Measurements from ENCODE around the gene ANXA1. TPM values are rescaled to one million over a fixed set of nuclear protein-coding genes. Genes with fewer than 3 reads are reported as not detected.
"Not testable (repeated sequence)": the region's sequence is repeated elsewhere in the genome, so short reads cannot be mapped to it uniquely, and the experiment has no call there.

ANXA1 gene
- 9.4 and 15.9 TPM in 2 replicates for total RNA-seq (2014; rRNA removed; shearing (Covaris generic))

DNA sequence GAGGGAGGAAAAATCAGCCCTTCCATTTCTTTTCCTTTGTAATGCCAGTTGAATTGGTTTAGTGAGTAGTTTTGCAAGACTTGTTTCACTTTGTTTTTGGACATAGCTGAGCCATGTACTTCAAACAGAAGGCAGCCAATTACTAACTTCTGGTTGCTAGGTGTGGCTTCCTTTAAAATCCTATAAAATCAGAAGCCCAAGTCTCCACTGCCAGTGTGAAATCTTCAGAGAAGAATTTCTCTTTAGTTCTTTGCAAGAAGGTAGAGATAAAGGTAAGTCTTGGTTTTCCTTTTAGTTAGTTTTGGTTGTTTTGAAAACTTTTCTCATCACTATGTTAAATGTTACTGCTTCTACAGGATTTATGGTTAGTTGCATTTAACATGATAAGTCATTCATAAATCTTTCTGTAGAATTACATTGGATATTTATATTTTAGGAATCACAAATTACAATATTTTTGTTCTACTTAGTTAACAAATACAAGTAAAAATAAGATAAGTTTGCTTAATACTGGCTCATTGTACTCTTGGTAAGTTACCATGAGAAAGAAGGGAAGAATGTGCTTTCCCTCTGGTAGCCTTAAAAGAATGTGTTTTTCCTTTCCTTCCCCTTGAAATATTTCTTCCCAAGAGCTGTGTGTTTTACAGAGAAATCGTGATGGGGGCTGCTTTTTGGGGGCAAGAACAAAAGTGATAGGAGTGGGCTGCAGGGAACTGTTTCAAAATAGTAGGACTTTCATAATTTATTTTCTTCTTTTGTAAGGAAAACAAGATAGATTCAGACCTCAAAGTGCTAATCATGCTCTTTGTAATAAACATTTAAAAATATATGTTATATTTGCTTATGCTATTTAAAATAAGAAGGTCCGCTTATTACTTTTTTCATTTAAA is at the start of gene ANXA1:
Gene ANXA1 (plus strand): TSS at position 213 of the 890 bp plus-strand sequence. CDS start 6,671 bp downstream, outside the sequence.
- in situ Hi-C loops (cut with HindIII; ENCODE audit: low sequenced_read_pairs), result no loop called here
- DNase-seq (ENCODE audit: low spot score), result no peak

- in situ Hi-C loops (cut with HindIII; ENCODE audit: low sequenced_read_pairs), result no loop called here
Observed at GRCh38 chr9:73104342-73104741, 47.3 kb upstream of the ANXA1 start.

DNA sequence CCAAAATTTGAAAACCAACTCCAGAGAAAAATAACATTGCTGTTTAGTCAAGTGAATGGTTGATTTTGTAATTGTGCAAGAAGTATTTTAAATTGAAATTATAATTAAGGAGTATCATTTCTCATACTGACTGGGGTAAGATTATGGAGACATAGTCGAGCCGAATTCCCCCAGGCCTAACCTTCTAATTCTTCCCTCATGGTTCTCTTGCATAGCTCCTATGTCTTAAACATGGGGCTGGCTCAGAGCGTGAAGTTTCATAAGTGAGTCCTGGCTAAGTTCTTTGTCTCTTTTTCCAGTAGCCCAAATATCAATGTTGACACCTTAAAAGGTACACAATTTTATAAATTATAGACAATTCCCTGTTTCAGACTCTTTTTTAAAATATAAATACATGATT is 46.7 kb upstream of the ANXA1 start:
- in situ Hi-C loops (cut with HindIII; ENCODE audit: low sequenced_read_pairs), result no loop called here
- no peak for DNase-seq (ENCODE audit: low spot score)

More at GRCh38 chr9:73104342-73104741, 47.3 kb upstream of the ANXA1 start:
- no peak for DNase-seq (ENCODE audit: low spot score)

DNA sequence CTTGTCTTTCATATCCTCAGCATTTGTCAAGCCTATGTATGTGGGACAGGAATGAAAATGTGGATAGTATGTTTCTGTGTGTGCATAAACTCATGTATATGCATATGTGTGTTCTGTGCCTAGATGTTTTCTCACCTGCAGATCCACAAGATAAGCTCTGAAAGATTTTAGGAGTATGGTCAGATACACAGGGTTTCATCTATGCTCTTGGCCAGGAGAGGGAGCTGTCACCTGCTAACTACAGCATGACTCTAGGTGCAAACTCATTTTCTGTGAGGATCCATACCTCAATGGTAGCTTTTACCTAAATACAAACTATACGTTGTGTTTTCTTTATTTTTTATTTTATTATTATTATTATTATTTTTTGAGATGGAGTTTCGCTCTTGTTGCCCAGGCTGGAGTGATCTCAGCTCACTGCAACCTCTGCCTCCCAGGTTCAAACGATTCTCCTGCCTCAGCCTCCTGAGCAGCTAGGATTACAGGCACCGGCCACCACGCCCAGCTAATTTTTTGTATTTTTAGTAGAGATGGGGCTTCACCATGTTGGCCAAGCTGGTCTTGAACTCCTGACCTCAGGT is 44.1 kb upstream of the ANXA1 start:
- peak; percentile 6 for DNase-seq (ENCODE audit: low spot score)
- in situ Hi-C loops (cut with HindIII; ENCODE audit: low sequenced_read_pairs), result not testable (repeated sequence)

GRCh38 chr9:73114058-73114457 is 37.6 kb upstream of the ANXA1 start:
- DNase-seq (ENCODE audit: low spot score), result no peak
- in situ Hi-C loops (cut with HindIII; ENCODE audit: low sequenced_read_pairs), result no loop called here

GRCh38 chr9:73114958-73115357 is 36.7 kb upstream of the ANXA1 start:
- in situ Hi-C loops (cut with HindIII; ENCODE audit: low sequenced_read_pairs), result no loop called here
- DNase-seq (ENCODE audit: low spot score), result no peak

DNA sequence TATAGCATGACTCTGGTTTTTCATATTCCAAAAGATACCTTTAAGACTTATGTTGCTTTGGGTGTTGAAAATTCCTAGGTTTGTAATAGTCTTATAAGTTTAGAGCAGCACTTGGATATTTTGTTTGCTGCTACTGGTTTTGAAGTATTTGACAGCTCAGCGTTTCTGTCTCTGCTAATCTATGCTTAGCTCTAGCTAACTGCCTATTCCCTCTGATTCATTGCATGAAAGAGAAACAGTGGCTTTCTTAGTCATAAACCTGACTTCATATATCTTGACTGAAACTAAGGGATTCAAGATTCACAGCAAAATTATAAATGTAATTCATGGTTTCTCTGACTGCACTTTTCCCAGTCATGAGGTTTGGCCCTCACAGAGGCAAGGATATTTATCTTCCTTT is 35.6 kb upstream of the ANXA1 start:
- in situ Hi-C loops (cut with HindIII; ENCODE audit: low sequenced_read_pairs), result no loop called here
- no peak for DNase-seq (ENCODE audit: low spot score)

- DNase-seq (ENCODE audit: low spot score), result no peak
- in situ Hi-C loops (cut with HindIII; ENCODE audit: low sequenced_read_pairs), result no loop called here
Observed at GRCh38 chr9:73116880-73117279, 34.8 kb upstream of the ANXA1 start.

DNA sequence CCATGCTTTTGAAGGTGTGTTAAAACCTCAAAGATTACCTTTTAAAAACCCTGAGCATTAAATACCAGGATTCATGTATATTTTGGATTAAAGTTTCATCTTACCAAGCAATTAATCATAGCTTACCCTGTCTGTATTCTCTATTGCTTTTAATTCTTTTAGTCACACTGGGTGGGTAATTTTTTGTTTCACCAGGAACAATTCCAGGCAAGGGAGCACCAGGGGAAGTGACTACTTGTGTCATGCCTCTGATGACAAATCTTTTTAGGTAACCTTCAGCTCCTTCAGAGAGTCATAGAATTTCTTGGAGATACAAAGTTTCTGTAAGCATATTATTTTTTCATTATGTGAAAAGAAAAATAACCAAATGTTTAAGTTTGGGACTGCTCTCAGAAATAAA is 33.4 kb upstream of the ANXA1 start:
- DNase-seq (ENCODE audit: low spot score), result no peak
- in situ Hi-C loops (cut with HindIII; ENCODE audit: low sequenced_read_pairs), result no loop called here

DNA sequence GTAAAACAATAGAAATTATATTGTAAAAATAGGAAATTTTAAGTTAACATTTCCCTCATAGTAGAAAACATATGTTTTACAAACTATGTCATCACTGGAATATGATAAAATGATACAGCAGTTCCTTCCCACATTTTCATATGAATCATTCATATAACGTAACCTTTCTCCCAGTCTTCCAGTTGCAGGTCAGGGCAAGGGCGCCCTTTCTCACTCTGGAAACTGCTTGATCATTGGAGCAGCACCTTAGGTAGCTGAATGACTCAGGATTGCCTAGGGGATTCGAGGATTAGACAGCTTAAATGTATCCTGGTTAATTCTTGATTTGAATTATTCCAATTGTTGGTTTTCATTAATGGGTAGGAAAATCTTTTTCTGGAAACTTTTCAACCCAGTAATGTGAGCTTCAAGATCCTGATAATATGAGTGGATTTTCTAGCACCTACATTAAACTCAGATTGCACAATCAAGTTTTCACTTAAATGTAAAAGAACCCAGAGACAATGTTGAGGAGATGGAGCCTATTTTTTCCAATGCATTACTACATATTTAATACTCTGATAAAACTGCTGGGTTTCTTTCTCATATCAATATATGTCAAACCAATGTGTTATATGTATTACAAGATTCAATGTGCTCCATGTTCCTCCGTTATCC is 32.6 kb upstream of the ANXA1 start:
- in situ Hi-C loops (cut with HindIII; ENCODE audit: low sequenced_read_pairs), result no loop called here
- DNase-seq (ENCODE audit: low spot score), result no peak

DNA sequence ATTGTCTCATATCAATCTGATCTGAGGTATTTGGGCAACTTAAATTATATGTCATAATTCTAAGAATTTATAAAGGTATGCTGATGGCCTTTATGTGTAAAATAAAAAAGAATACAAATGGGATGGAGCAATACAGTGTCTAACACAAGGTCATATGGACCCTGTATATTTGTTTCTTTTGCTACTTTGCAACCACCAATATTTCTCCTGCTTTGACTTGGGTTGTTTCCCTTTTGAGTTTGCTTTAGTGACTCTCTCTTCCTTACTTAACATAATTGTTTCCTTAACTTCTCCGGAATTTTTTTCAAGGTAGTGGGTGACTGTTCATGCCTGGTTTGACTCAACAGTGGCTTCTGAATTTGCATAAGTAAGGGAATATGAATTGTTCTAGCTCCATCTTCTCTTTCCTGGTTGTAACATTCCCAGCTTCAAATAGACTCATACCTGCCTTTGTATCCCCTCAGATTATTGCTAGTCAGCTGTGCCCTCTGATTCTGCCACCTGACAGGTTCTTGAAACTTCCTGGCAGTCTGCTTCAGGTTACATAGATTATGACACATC is 30.2 kb upstream of the ANXA1 start:
- in situ Hi-C loops (cut with HindIII; ENCODE audit: low sequenced_read_pairs), result no loop called here
- no peak for DNase-seq (ENCODE audit: low spot score)

DNA sequence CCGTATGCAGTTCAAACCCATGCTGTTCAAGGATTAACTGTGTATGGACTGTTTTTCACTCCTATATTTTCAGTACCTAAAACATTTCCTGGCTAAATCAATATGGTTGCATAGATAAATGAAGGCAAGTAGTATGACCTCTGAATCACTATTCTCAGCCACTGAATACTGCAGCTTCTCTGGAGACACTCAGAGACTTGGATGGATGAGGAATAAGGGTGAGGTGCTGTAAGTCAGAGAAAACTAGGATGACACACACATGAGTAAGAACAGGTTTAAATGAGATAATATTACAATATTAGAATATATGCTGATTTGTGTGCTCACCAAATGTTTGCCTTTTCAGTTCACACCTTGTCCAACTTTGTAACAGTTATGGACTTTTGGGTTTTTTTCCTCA is 26.0 kb upstream of the ANXA1 start:
- no peak for DNase-seq (ENCODE audit: low spot score)
- in situ Hi-C loops (cut with HindIII; ENCODE audit: low sequenced_read_pairs), result no loop called here

GRCh38 chr9:73129941-73130685 is 21.6 kb upstream of the ANXA1 start:
- in situ Hi-C loops (cut with HindIII; ENCODE audit: low sequenced_read_pairs), result no loop called here
- DNase-seq (ENCODE audit: low spot score), result no peak

GRCh38 chr9:73131461-73131860 is 20.2 kb upstream of the ANXA1 start:
- DNase-seq (ENCODE audit: low spot score), result no peak
- in situ Hi-C loops (cut with HindIII; ENCODE audit: low sequenced_read_pairs), result no loop called here

GRCh38 chr9:73132034-73132776 is 19.5 kb upstream of the ANXA1 start:
- in situ Hi-C loops (cut with HindIII; ENCODE audit: low sequenced_read_pairs), result no loop called here
- peak; percentile 18 for DNase-seq (ENCODE audit: low spot score)

GRCh38 chr9:73133022-73133651 is 18.5 kb upstream of the ANXA1 start:
- in situ Hi-C loops (cut with HindIII; ENCODE audit: low sequenced_read_pairs), result no loop called here
- DNase-seq (ENCODE audit: low spot score), result no peak

DNA sequence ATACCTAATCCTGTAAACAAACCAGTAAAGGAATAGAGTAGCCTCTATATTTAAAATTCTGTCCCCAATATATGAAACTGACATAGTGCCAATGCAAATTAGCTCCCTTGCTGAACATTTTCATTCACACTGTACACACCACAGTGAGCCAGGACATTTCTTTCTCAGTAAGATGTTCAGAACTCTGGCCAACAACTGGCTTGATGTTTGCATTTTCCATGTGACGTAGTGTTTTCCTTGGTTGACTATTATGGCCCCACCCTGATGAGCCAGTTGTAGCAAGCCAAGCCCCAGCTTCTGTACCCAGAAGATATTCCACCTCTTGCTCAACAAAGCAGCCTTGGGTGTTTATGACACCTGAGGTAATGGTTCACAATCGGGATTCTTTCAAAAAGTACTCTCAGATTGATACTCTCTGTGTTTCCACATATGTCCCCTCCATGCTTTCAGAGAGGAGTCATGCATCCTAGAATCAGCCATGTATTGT is 17.7 kb upstream of the ANXA1 start:
- in situ Hi-C loops (cut with HindIII; ENCODE audit: low sequenced_read_pairs), result no loop called here
- no peak for DNase-seq (ENCODE audit: low spot score)

GRCh38 chr9:73135394-73135793 is 16.3 kb upstream of the ANXA1 start:
- no peak for DNase-seq (ENCODE audit: low spot score)

More at GRCh38 chr9:73135394-73135793, 16.3 kb upstream of the ANXA1 start:
- in situ Hi-C loops (cut with HindIII; ENCODE audit: low sequenced_read_pairs), result no loop called here

All from G401 (cell line).